Smooth muscle cell (in vitro differentiated cells): ENCODE data around the gene TAF1B. TPM values are rescaled to one million over a fixed set of nuclear protein-coding genes. Genes with fewer than 3 reads are reported as not detected.

Experiments used
- DNase-seq: peaks from one replicate; lab custom pipeline; 2025; ENCODE audit not compliant: unreplicated experiment; lab: John Stamatoyannopoulos, UW
- H2AFZ ChIP-seq: fragments of 200-600 bp; sonication (generic); 2 replicates; pipeline ENCODE4 v1.6.0; 2016; ENCODE audit warnings: antibody characterized with exemption, low read depth, mild to moderate bottlenecking
- H3F3A ChIP-seq: fragments of 200-600 bp; sonication (generic); 2 replicates; pipeline ENCODE4 v1.6.0; 2017; ENCODE audit warnings: antibody characterized with exemption, low read depth
- H3K27ac ChIP-seq: fragments of 200-600 bp; sonication (generic); 2 replicates; pipeline ENCODE4 v1.5.1; 2016; ENCODE audit warnings: low read depth, mild to moderate bottlenecking
- H3K27me3 ChIP-seq: fragments of 200-600 bp; sonication (generic); 2 replicates; pipeline ENCODE4 v1.6.1; 2016; ENCODE audit warnings: low read depth, mild to moderate bottlenecking
- H3K36me3 ChIP-seq: fragments of 200-600 bp; sonication (generic); 2 replicates; pipeline ENCODE4 v1.5.1; 2016; ENCODE audit warnings: low read depth
- H3K4me1 ChIP-seq: fragments of 200-600 bp; sonication (generic); 2 replicates; pipeline ENCODE4 v1.5.1; 2016; ENCODE audit warnings: low read depth
- H3K4me2 ChIP-seq: fragments of 200-600 bp; sonication (generic); 2 replicates; pipeline ENCODE4 v1.6.0; 2016; ENCODE audit warnings: mild to moderate bottlenecking
- H3K4me3 ChIP-seq: fragments of 200-600 bp; sonication (generic); 2 replicates; pipeline ENCODE4 v1.5.1; 2016; ENCODE audit warnings: mild to moderate bottlenecking
- H3K79me2 ChIP-seq: fragments of 200-600 bp; sonication (generic); 2 replicates; pipeline ENCODE4 v1.6.0; 2016; ENCODE audit warnings: low read depth, mild to moderate bottlenecking
- H3K9ac ChIP-seq: fragments of 200-600 bp; sonication (generic); 2 replicates; pipeline ENCODE4 v1.6.0; 2016; ENCODE audit warnings: low read depth
- H3K9me3 ChIP-seq: fragments of 200-600 bp; sonication (generic); replicated peaks from 2 replicates; pipeline ENCODE4 v1.5.1; 2016; ENCODE audit warnings: low read depth
- H4K20me1 ChIP-seq: fragments of 200-600 bp; sonication (generic); 2 replicates; pipeline ENCODE4 v1.6.0; 2016; ENCODE audit warnings: low read depth
- CTCF ChIP-seq: fragments of 200-600 bp; sonication (generic); IDR thresholded peaks from 2 replicates; pipeline ENCODE4 v1.5.1; 2017; ENCODE audit warnings: borderline replicate concordance, mild to moderate bottlenecking, antibody characterized with exemption; ENCODE audit not compliant: insufficient read depth, poor library complexity, severe bottlenecking
- WGBS: methylation state at CpG from one replicate; pipeline ENCODE4 v1.1.7; 2016; ENCODE audit warnings: low lambda C conversion rate; 5-methylcytosine and 5-hydroxymethylcytosine counted together
- polyA plus RNA-seq: library from polyadenylated mRNA; unstranded; fragments of >200 nt; fragmentation: Nextera tagmentation; extraction: Ambion mirVana; gene quantifications from 2 replicates; pipeline ENCODE4 v1.2.1, GENCODE V29; 2016
- total RNA-seq: library from RNA; depleted of rRNA; stranded (reverse); fragments of >200 nt; gene quantifications from 2 replicates; pipeline ENCODE4 v1.2.3, GENCODE V29; 2014

The TAF1B gene
- total and polyA plus RNA-seq, 2 experiments from 2014 or later: 4.5 to 11.2 TPM

GRCh38 chr2:9908639-9909038 is 65.4 kb downstream of the TAF1B start:
- peaks cover 8% of the 10 kb centered on the region for H3F3A ChIP-seq
- H4K20me1 ChIP-seq: no peaks in the 10 kb centered on the region
- no peak overlapping the region for H3K9ac ChIP-seq
- H3K4me1 ChIP-seq: peaks cover 5% of the 10 kb centered on the region
- no peak overlapping the region for H3K4me3 ChIP-seq
- no peak overlapping the region for H3K4me2 ChIP-seq
- DNase-seq: no peak
- TF ChIP-seq CTCF: no peak
- 100% methylated on average over 1 of the region's 1 CpG for WGBS
- peak overlapping the region; percentile 45 for H3K27ac ChIP-seq
- no peaks in the 10 kb centered on the region for H3K79me2 ChIP-seq
- no peak overlapping the region for H2AFZ ChIP-seq
- H3K36me3 ChIP-seq: no peaks in the 10 kb centered on the region
- no peaks in the 10 kb centered on the region for H3K27me3 ChIP-seq
- H3K9me3 ChIP-seq: no peaks in the 10 kb centered on the region

- H3K36me3 ChIP-seq: no peaks in the 10 kb centered on the region
- H3K27me3 ChIP-seq: no peaks in the 10 kb centered on the region
- no peaks in the 10 kb centered on the region for H4K20me1 ChIP-seq
- H3K9me3 ChIP-seq: no peaks in the 10 kb centered on the region
- no peak overlapping the region for H2AFZ ChIP-seq
- 26% methylated on average over 2 of the region's 2 CpGs for WGBS
- H3K4me3 ChIP-seq: no peak overlapping the region
- DNase-seq: no peak
- H3K4me1 ChIP-seq: peaks cover 5% of the 10 kb centered on the region
- H3K27ac ChIP-seq: peak overlapping the region; percentile 45
- no peak overlapping the region for H3K9ac ChIP-seq
- no peak for TF ChIP-seq CTCF
- peaks cover 8% of the 10 kb centered on the region for H3F3A ChIP-seq
- no peak overlapping the region for H3K4me2 ChIP-seq
- no peaks in the 10 kb centered on the region for H3K79me2 ChIP-seq
Measured at GRCh38 chr2:9909106-9909505, 65.8 kb downstream of the TAF1B start.

GRCh38 chr2:9910699-9911098 is 67.4 kb downstream of the TAF1B start:
- H3K79me2 ChIP-seq: no peaks in the 10 kb centered on the region
- TF ChIP-seq CTCF: no peak
- no peaks in the 10 kb centered on the region for H4K20me1 ChIP-seq
- no peak for DNase-seq
- H3K4me2 ChIP-seq: no peak overlapping the region
- H3K36me3 ChIP-seq: no peaks in the 10 kb centered on the region
- H3K27ac ChIP-seq: no peak overlapping the region
- H3K4me3 ChIP-seq: no peak overlapping the region
- WGBS: 79% methylated on average over 4 of the region's 4 CpGs
- peaks cover 3% of the 10 kb centered on the region for H3K4me1 ChIP-seq
- no peak overlapping the region for H3K9ac ChIP-seq
- peaks cover 8% of the 10 kb centered on the region for H3F3A ChIP-seq
- H3K9me3 ChIP-seq: no peaks in the 10 kb centered on the region
- H2AFZ ChIP-seq: no peak overlapping the region
- H3K27me3 ChIP-seq: no peaks in the 10 kb centered on the region

- Histone ChIP-seq H4K20me1 (no peaks in the 10 kb centered on the region), H3K9me3 (no peaks in the 10 kb centered on the region), H3K27ac (no peak overlapping the region), H3K4me2 (no peak overlapping the region), H2AFZ (no peak overlapping the region), H3K27me3 (no peaks in the 10 kb centered on the region), H3K79me2 (no peaks in the 10 kb centered on the region), H3K9ac (no peak overlapping the region), H3K4me1 (no peaks in the 10 kb centered on the region), H3K4me3 (no peak overlapping the region), H3F3A (peaks cover 8% of the 10 kb centered on the region), H3K36me3 (no peaks in the 10 kb centered on the region)
- 81% methylated on average over 4 of the region's 4 CpGs for WGBS
- TF ChIP-seq CTCF: no peak
- no peak for DNase-seq
Measured at GRCh38 chr2:9912468-9912867, 69.2 kb downstream of the TAF1B start.
